Prostate gland (tissue), 2 donors: ENCODE data around the gene PAPPA2.

Source experiments
- POLR2A ChIP-seq: fragments of 450-650 bp; IDR thresholded peaks from one replicate; pipeline ENCODE4 v1.6.1; 2016; ENCODE audit warnings: antibody characterized with exemption, mild to moderate bottlenecking
- POLR2AphosphoS5 ChIP-seq: sonication (generic); formaldehyde crosslinking; IDR thresholded peaks from one replicate; pipeline ENCODE4 v1.6.1; 2017; ENCODE audit warnings: antibody characterized with exemption
- TF ChIP-seq, protein P1 (sequence below), 4 experiments: fragments of 200-600 bp in 2 of 4; fragments of 450-650 bp in 2 of 4; sonication (generic) in 2 of 4; IDR thresholded peaks; 1 replicate in 3 of 4; 2 replicates in 1 of 4; pipeline ENCODE4 v1.5.1; 2016 to 2019; ENCODE audit warnings: antibody characterized with exemption in 4 of 4, mild to moderate bottlenecking in 2 of 4, moderate library complexity in 2 of 4

DNA sequence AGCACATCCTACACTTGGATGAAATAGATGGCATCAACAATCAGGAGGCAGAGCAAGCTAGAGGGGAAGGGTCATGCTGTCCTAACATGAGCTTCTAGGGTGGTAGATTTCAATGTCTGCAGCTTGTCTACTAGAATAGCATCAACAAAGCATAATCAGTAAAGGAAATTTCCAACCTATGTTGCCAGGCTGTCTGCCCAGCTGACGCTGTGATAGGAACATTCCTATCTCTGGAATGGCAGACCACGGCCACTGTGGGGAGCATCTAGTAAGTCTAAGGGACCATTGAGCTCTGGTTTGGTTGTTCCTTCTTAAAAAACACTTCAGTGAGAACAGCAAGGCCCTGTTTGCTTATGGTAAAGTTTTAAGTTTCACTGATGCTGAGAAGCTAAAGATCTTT is 206.8 kb downstream of the PAPPA2 start:
- no peak for TF ChIP-seq POLR2AphosphoS5
- TF ChIP-seq, protein P1, sequence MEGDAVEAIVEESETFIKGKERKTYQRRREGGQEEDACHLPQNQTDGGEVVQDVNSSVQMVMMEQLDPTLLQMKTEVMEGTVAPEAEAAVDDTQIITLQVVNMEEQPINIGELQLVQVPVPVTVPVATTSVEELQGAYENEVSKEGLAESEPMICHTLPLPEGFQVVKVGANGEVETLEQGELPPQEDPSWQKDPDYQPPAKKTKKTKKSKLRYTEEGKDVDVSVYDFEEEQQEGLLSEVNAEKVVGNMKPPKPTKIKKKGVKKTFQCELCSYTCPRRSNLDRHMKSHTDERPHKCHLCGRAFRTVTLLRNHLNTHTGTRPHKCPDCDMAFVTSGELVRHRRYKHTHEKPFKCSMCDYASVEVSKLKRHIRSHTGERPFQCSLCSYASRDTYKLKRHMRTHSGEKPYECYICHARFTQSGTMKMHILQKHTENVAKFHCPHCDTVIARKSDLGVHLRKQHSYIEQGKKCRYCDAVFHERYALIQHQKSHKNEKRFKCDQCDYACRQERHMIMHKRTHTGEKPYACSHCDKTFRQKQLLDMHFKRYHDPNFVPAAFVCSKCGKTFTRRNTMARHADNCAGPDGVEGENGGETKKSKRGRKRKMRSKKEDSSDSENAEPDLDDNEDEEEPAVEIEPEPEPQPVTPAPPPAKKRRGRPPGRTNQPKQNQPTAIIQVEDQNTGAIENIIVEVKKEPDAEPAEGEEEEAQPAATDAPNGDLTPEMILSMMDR (IDR thresholded peaks at IDR 0.05): no peak
- TF ChIP-seq POLR2A: no peak
